Caco-2 (cell line): ENCODE results near the gene PIAS1. TPM values are rescaled to one million over a fixed set of nuclear protein-coding genes. Genes with fewer than 3 reads are reported as not detected.
"Not testable (repeated sequence)": the region's sequence is repeated elsewhere in the genome, so short reads cannot be mapped to it uniquely, and the experiment has no call there.

Experiments used
- BruUV-seq: library from RNA; stranded (reverse); fragments of 400-500 nt; replicated peaks from 2 replicates; lab custom pipeline; 2021; lab: Mats Ljungman, UMichigan
- CTCF ChIA-PET: fragments of 300-600 bp; sonication (Branson Sonifier 250); formaldehyde crosslinking; loops from one replicate; lab custom pipeline; 2022; ENCODE audit warnings: antibody characterized with exemption; lab: Charles Lee
- POLR2A ChIA-PET: fragments of 300-600 bp; sonication (Branson Sonifier 250); formaldehyde crosslinking; loops from one replicate; lab custom pipeline; 2022; ENCODE audit warnings: antibody characterized with exemption; lab: Charles Lee
- DNase-seq, 2 experiments: peaks; one replicate each; pipeline versions ENCODE4 v3.0.0 to v3.0.0-alpha.2; 2020 to 2022
- H3K27me3 ChIP-seq: replicated peaks from 2 replicates; pipeline ENCODE4 v1.6.0; 2011; ENCODE audit warnings: low read length; ENCODE audit not compliant: control insufficient read depth, insufficient read depth
- H3K36me3 ChIP-seq: 2 replicates; pipeline ENCODE4 v1.5.1; 2011; ENCODE audit warnings: low read length; ENCODE audit not compliant: control insufficient read depth, insufficient read depth
- H3K4me1 ChIP-seq: fragments of 250-450 bp; sonication (Bioruptor Pico); 2 replicates; pipeline ENCODE4 v1.5.1; 2020; ENCODE audit warnings: mild to moderate bottlenecking
- H3K4me3 ChIP-seq: 2 replicates; pipeline ENCODE4 v1.5.1; 2011; ENCODE audit warnings: low read depth, mild to moderate bottlenecking, control low read depth, low read length
- H3K9me3 ChIP-seq: fragments of 250-450 bp; sonication (Bioruptor Pico); 2 replicates; pipeline ENCODE4 v1.5.1; 2020; ENCODE audit warnings: mild to moderate bottlenecking, moderate library complexity
- H3K27ac Mint-ChIP-seq: one replicate; pipeline ENCODE4 v1.8.0; 2022; ENCODE audit warnings: mixed read lengths; ENCODE audit not compliant: unreplicated experiment
- H3K27me3 Mint-ChIP-seq: one replicate; pipeline ENCODE4 v1.8.0; 2022; ENCODE audit warnings: mixed read lengths; ENCODE audit not compliant: insufficient read depth, unreplicated experiment
- H3K36me3 Mint-ChIP-seq: one replicate; pipeline ENCODE4 v1.8.0; 2022; ENCODE audit warnings: mild to moderate bottlenecking, mixed read lengths; ENCODE audit not compliant: insufficient read depth, unreplicated experiment
- H3K4me1 Mint-ChIP-seq: one replicate; pipeline ENCODE4 v1.8.0; 2022; ENCODE audit warnings: low read depth, mixed read lengths; ENCODE audit not compliant: unreplicated experiment
- H3K4me3 Mint-ChIP-seq: one replicate; pipeline ENCODE4 v1.8.0; 2022; ENCODE audit warnings: mild to moderate bottlenecking, moderate library complexity, mixed read lengths; ENCODE audit not compliant: unreplicated experiment
- H3K9me3 Mint-ChIP-seq: one replicate; pipeline ENCODE4 v1.8.0; 2022; ENCODE audit warnings: mixed read lengths; ENCODE audit not compliant: unreplicated experiment
- intact Hi-C: fragments of 100-400 bp; cut with micrococcal nuclease; formaldehyde crosslinking; loops from one replicate; pipeline ENCODE4 v1.10.0; 2022; ENCODE audit not compliant: unreplicated experiment
- total RNA-seq: library from RNA; stranded (reverse); gene quantifications from 2 replicates; pipeline ENCODE4 v1.2.3, GENCODE V29; 2022
- TF ChIP-seq, protein P1 (sequence below), 2 experiments: fragments of 200-600 bp in 1 of 2; IDR thresholded peaks; 1 replicate in 1 of 2; 2 replicates in 1 of 2; pipeline versions ENCODE4 v1.5.1 to v1.8.0; 2011 to 2022; ENCODE audit warnings: antibody characterized with exemption in 1 of 2, control low read depth in 1 of 2, inconsistent platforms in 1 of 2, low read depth in 1 of 2, low read length in 1 of 2, mild to moderate bottlenecking in 1 of 2, moderate library complexity in 1 of 2; ENCODE audit not compliant: insufficient read depth in 1 of 2, severe bottlenecking in 1 of 2, unreplicated experiment in 1 of 2

The PIAS1 gene
- total RNA-seq, 1 experiment from 2014 or later: 48.0 TPM

DNA sequence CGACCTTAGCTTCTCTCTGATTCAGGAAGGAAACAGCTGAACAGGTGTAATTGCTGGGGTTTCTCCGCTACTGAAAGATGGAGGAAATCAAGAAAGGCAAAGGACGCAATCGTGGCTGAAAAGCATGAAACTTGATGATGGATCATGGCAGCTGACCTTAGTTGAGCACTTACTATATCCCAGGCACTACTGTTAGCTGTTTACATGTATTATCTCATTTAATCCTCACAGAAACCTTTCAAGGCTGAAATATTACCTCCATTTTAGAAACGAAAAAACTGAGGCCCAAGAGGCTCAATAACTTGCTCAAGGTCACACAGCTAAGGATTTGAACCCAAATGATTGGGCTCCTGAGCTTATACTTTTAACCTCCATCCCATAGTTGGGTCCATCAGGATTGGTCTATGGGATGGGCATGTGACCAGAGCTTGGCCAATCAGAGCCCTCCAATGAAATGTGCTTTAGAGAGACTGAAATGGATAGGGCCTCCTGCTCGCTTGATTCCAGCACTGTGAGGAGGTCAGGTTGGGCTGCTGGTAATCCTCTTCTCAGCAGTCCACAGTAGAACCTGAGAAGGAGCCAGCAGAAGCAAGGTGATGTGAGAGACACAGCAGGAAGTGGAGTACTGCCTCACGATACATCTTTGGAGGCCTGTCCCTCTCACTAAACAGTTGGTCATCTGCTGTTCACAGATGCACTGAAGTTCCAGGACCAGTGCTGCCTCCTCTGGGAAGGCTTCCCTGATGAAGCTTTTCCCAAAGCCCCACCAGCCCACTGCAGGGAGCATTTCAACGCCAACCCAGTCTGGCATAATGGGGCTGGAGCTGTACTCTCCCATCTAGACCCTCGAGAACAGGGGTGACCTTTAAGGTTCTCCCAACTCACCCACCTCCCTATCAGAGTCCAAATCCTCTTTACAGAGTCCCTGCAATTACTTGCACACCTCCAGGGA, 165.0 kb downstream of the PIAS1 start:
- no peaks in the 10 kb centered on the region for H3K27me3 ChIP-seq
- ChIA-PET CTCF (no interaction called here), POLR2A (no interaction called here)
- BruUV-seq: no TSS peak
- H3K4me1 ChIP-seq: no peaks in the 10 kb centered on the region
- Mint-ChIP-seq H3K27ac (no peak overlapping the region), H3K4me1 (peaks cover 11% of the 10 kb centered on the region), H3K9me3 (no peaks in the 10 kb centered on the region), H3K27me3 (no peaks in the 10 kb centered on the region), H3K36me3 (peaks cover 34% of the 10 kb centered on the region), H3K4me3 (no peak overlapping the region)
- TF ChIP-seq, protein P1, sequence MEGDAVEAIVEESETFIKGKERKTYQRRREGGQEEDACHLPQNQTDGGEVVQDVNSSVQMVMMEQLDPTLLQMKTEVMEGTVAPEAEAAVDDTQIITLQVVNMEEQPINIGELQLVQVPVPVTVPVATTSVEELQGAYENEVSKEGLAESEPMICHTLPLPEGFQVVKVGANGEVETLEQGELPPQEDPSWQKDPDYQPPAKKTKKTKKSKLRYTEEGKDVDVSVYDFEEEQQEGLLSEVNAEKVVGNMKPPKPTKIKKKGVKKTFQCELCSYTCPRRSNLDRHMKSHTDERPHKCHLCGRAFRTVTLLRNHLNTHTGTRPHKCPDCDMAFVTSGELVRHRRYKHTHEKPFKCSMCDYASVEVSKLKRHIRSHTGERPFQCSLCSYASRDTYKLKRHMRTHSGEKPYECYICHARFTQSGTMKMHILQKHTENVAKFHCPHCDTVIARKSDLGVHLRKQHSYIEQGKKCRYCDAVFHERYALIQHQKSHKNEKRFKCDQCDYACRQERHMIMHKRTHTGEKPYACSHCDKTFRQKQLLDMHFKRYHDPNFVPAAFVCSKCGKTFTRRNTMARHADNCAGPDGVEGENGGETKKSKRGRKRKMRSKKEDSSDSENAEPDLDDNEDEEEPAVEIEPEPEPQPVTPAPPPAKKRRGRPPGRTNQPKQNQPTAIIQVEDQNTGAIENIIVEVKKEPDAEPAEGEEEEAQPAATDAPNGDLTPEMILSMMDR (IDR thresholded peaks at IDR 0.05; ENCODE audit: insufficient read depth in 1 of 2, low read depth in 1 of 2, low read length in 1 of 2, severe bottlenecking in 1 of 2, unreplicated experiment in 1 of 2): no peak
- peak in 1 of 2 experiments; percentile 12 for DNase-seq
- intact Hi-C loops: no loop called here
- no peaks in the 10 kb centered on the region for H3K36me3 ChIP-seq
- no peaks in the 10 kb centered on the region for H3K9me3 ChIP-seq
- no peak overlapping the region for H3K4me3 ChIP-seq

DNA sequence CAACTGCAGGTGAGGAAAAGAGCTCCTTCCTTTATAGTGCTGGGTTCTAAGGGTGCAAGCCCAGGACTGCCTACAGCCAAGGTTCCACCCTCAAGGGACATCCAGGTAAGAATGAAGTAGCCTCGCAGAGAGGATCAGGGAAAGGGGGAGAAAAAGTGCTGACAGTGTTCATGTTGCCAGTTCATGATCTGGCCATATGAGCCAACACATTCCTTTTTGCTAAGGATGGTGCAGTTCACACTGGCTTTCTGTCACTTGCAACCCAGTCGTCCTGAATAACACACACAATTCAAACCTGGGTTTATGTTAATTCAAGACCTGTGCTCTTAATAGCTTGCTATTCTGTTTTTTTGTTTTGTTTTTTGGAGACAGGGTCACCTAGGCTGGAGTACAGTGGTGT, 166.4 kb downstream of the PIAS1 start:
- Mint-ChIP-seq H3K36me3 (peaks cover 34% of the 10 kb centered on the region), H3K27ac (no peak overlapping the region), H3K9me3 (no peaks in the 10 kb centered on the region), H3K4me3 (no peak overlapping the region), H3K4me1 (peaks cover 4% of the 10 kb centered on the region), H3K27me3 (no peaks in the 10 kb centered on the region)
- no peak for DNase-seq
- Histone ChIP-seq H3K4me1 (no peaks in the 10 kb centered on the region), H3K9me3 (no peaks in the 10 kb centered on the region), H3K27me3 (no peaks in the 10 kb centered on the region), H3K36me3 (no peaks in the 10 kb centered on the region), H3K4me3 (no peak overlapping the region)
- no TSS peak for BruUV-seq
- ChIA-PET CTCF (no interaction called here), POLR2A (interaction anchor here (0.6 kb wide), 1 partner anchor 93 kb away, joined by 3 read pairs; no protein-coding TSS in a partner anchor)
- intact Hi-C loops: no loop called here
- TF ChIP-seq, protein P1 (IDR thresholded peaks at IDR 0.05; ENCODE audit: insufficient read depth in 1 of 2, low read depth in 1 of 2, low read length in 1 of 2, severe bottlenecking in 1 of 2, unreplicated experiment in 1 of 2): no peak

GRCh38 chr15:68220967-68221366, 166.9 kb downstream of the PIAS1 start:
- Histone ChIP-seq H3K4me1 (no peaks in the 10 kb centered on the region), H3K9me3 (no peaks in the 10 kb centered on the region), H3K36me3 (no peaks in the 10 kb centered on the region), H3K4me3 (no peak overlapping the region), H3K27me3 (no peaks in the 10 kb centered on the region)
- POLR2A ChIA-PET: interaction anchor here (0.6 kb wide), 1 partner anchor 94 kb away, joined by 3 read pairs; no protein-coding TSS in a partner anchor
- Mint-ChIP-seq H3K27ac (no peak overlapping the region), H3K4me1 (no peaks in the 10 kb centered on the region), H3K9me3 (no peaks in the 10 kb centered on the region), H3K4me3 (no peak overlapping the region), H3K27me3 (no peaks in the 10 kb centered on the region), H3K36me3 (peaks cover 33% of the 10 kb centered on the region)
- intact Hi-C loops: no loop called here
- no TSS peak for BruUV-seq
- DNase-seq: peak in 1 of 2 experiments; percentile 4
- CTCF ChIA-PET: interaction anchor here (0.6 kb wide), 1 partner anchor 43 kb away, joined by 5 read pairs; no protein-coding TSS in a partner anchor
- TF ChIP-seq, protein P1 (IDR thresholded peaks at IDR 0.05; ENCODE audit: insufficient read depth in 1 of 2, low read depth in 1 of 2, low read length in 1 of 2, severe bottlenecking in 1 of 2, unreplicated experiment in 1 of 2): no peak

GRCh38 chr15:68221530-68222431, 167.7 kb downstream of the PIAS1 start:
- H3K4me3 Mint-ChIP-seq, POLR2A ChIA-PET, H3K4me1 ChIP-seq, BruUV-seq, H3K27me3 ChIP-seq, H3K9me3 ChIP-seq, H3K4me3 ChIP-seq, H3K9me3 Mint-ChIP-seq, H3K36me3 ChIP-seq, H3K27me3 Mint-ChIP-seq, intact Hi-C loops, H3K27ac Mint-ChIP-seq, H3K4me1 Mint-ChIP-seq: not testable (repeated sequence)
- DNase-seq: peak in 1 of 2 experiments; percentile 21
- CTCF ChIA-PET: interaction anchor here (0.6 to 0.7 kb wide), 2 partner anchors 42 to 1912 kb away, joined by 4 to 5 read pairs; no protein-coding TSS in a partner anchor
- peaks cover 25% of the 10 kb centered on the region for H3K36me3 Mint-ChIP-seq
